WI38 (cell line): ENCODE measurements around the gene AFF3.

Source experiments
- H3K4me3 ChIP-seq: 2 replicates; pipeline ENCODE4 v1.5.1; 2011; ENCODE audit warnings: low read depth, mild to moderate bottlenecking, control low read depth, low read length
- CTCF ChIP-seq: IDR thresholded peaks from 2 replicates; pipeline ENCODE4 v1.5.1; 2012; ENCODE audit warnings: low read depth, mild to moderate bottlenecking, control low read depth, low read length

Gene AFF3

GRCh38 chr2:100142393-100142792, at the start of gene AFF3:
TSS of gene AFF3 (minus strand) at chr2:100142590. CDS start at chr2:100104454, 38,136 bp downstream.
- TF ChIP-seq CTCF: no peak
- H3K4me3 ChIP-seq: no peak within 1 kb of the TSS

- no peak for TF ChIP-seq CTCF
These were observed 47.0 kb upstream of the AFF3 start for GRCh38 chr2:100189387-100189786.

GRCh38 chr2:100188326-100188725, 45.9 kb upstream of the AFF3 start:
- no peak for TF ChIP-seq CTCF
- H3K4me3 ChIP-seq: no peak overlapping the region

More at GRCh38 chr2:100189387-100189786, 47.0 kb upstream of the AFF3 start:
- H3K4me3 ChIP-seq: no peak overlapping the region

GRCh38 chr2:100186126-100186525, 43.7 kb upstream of the AFF3 start:
- H3K4me3 ChIP-seq: no peak overlapping the region
- no peak for TF ChIP-seq CTCF

GRCh38 chr2:100185516-100185915, 43.1 kb upstream of the AFF3 start:
- no peak overlapping the region for H3K4me3 ChIP-seq
- TF ChIP-seq CTCF: no peak

- TF ChIP-seq CTCF: no peak
- no peak overlapping the region for H3K4me3 ChIP-seq
These were observed 42.7 kb upstream of the AFF3 start for GRCh38 chr2:100185105-100185504.

- no peak overlapping the region for H3K4me3 ChIP-seq
- no peak for TF ChIP-seq CTCF
These were observed 41.8 kb upstream of the AFF3 start for GRCh38 chr2:100184055-100184737.
